Sciatic nerve (tissue), 2 donors: Measurements from ENCODE around the gene MRPL34. TPM values are rescaled to one million over a fixed set of nuclear protein-coding genes. Genes with fewer than 3 reads are reported as not detected.
"Not testable (repeated sequence)": the region's sequence is repeated elsewhere in the genome, so short reads cannot be mapped to it uniquely, and the experiment has no call there.

Source experiments
- ATAC-seq: fragments of 200-7000 bp; cut with Tn5 transposase; one replicate; pipeline ENCODE4 v1.9.1; 2020; ENCODE audit warnings: mild to moderate bottlenecking, moderate library complexity
- DNase-seq: peaks from one replicate; pipeline ENCODE4 v3.0.0-alpha.2; 2020; ENCODE audit warnings: low spot score
- intact Hi-C: fragments of 100-400 bp; cut with DNase I; formaldehyde crosslinking; loops from one replicate; pipeline ENCODE4 v1.14.2; 2022
- total RNA-seq: library from RNA; stranded (reverse); fragmentation: NEBNext Ultra II Directional; extraction: Animal tissue kit (Norgen Biotek cat#: 25700); gene quantifications from one replicate; pipeline ENCODE4 v1.2.1, GENCODE V29; 2021
- donor health status: DM: no; HTN: no; CAD: no.
- donor health status: DM: no; HTN: no; CAD: no.

Gene MRPL34
- total RNA-seq: 55.0 TPM

DNA sequence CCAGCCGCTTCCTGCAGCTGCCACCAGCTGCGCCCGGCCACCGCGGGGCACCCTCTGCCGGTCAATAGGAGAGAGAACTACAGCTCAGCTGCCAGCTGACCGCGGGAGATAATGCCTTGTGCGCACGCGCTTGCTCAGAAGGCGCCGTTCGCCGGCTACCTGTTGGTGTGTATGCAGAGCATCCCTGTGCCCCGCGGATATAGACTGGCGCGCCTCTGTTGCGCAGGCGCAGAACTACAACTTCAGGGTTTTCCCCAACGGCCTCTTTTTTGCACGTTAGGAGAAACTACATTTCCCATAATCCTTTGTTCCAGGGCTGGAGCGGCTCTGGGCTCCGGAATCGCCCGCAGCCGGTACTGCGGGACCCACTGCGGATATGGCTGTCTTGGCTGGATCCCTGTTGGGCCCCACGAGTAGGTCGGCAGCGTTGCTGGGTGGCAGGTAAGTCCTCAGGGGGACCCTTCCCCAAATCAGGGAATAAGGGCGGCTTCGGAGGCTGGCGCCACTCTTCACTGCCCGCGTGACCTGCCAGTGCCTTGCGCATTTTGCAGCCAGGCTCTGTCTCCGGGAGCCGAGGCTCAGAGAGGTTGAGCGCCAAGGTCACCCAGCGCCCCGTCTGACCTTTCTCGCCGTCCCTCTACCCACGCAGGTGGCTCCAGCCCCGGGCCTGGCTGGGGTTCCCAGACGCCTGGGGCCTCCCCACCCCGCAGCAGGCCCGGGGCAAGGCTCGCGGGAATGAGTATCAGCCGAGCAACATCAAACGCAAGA, at the start of gene MRPL34:
Gene MRPL34 (plus strand): TSS at position 356 of the 768 bp plus-strand sequence. CDS start 21 bp downstream, at position 377.
- DNase-seq (peak; percentile 95), ATAC-seq (peak; percentile 78)
- intact Hi-C loops: no loop called here

DNA sequence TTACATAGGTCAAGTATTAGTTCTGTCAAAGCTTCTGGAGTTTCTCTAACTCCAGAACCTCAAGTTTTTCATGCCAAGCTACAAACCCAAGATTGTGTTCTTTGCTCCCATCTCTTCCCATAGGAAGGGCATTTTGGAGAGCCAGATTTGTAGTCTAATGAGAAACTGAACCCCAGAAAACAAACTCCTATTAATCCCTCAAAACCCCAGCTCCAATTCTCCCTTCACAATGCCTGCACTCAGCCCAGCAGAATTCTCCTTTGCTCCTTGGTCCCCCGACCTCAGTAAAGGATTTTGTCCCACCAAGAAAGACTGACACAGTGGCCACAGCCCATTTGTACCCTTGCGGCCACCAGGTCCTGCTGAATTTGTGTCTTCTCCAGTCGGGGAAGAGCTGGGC, 49.5 kb upstream of the MRPL34 start:
- DNase-seq (no peak), ATAC-seq (no peak)
- intact Hi-C loops: no loop called here

DNA sequence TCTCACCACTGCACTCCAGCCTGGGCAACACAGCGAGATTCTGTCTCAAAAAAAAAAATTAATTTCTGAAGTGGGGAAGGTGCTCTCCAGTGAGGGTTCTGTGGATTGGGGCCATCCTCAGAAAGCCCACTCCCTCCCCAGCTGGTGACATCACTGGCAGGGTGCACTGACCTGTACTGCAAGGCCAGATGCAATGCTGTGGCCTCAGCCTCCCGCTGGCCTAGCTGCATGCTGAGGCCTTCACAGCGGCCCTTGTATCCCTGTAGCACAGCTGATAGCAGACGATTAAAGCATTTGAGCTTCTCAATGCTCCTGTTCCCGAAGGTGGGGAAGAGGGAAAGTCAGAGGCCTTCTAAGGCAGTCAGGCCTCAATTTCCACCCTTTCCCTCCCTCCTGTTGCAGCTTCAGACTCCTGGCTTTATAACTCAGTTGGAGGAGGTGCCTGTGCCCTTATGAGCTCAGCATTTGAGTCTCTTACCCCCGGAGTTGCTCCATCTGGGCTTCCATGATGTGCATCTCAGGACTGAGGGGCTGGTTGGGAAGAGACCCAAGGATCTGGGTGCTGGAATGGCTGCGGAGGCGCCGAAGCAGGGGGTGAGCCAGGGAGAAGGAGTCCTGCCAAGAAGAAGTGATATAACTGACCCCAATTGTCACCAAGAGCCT, 46.4 kb upstream of the MRPL34 start:
- intact Hi-C loops: no loop called here
- no peak for ATAC-seq
- DNase-seq: no peak

DNA sequence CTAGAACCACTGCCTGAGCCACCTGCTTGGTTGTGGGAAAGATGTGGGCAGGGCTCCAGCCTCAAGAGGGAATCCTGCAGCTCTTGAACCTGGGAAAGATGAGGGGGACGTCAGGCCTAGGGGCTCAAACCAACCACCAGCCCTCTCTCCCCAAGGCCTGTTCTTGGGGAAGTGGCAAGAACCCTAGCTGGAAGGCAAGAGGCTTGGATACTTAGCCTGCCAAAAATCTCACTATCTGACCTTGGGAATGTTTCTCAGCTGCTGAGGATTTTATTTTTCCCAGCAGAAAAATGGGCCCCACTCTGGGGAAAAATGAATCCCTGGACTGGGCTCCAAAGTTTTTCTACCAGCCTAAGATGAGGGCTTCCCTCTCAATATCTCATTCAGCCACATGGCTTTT, 45.7 kb upstream of the MRPL34 start:
- intact Hi-C loops: no loop called here
- DNase-seq (no peak), ATAC-seq (no peak)

DNA sequence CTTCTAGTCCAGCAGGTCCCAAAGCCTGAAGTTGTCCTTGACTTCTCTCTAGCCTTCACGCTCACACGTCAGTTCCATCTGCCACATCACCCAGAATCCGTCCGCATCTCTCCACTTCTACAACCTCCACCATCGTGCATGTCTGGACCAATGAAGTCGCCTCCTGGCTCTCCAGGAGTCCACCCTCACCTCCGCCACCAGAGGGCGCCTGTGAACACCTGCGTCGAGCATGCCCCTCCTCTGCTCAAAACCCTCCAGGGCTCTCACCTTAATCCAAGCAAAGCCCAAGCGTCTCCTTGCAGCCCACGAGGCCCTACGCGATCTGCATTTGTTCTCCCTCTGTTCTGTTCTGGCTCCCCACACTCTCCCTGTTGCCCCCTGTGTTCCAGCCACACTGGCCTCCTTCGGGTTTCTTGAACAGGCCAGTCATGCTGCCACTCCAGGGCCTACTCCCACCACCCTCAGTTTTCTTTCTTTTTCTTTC, 44.8 kb upstream of the MRPL34 start:
- ATAC-seq (peak; percentile 82), DNase-seq (peak; percentile 88)
- intact Hi-C loops: no loop called here

DNA sequence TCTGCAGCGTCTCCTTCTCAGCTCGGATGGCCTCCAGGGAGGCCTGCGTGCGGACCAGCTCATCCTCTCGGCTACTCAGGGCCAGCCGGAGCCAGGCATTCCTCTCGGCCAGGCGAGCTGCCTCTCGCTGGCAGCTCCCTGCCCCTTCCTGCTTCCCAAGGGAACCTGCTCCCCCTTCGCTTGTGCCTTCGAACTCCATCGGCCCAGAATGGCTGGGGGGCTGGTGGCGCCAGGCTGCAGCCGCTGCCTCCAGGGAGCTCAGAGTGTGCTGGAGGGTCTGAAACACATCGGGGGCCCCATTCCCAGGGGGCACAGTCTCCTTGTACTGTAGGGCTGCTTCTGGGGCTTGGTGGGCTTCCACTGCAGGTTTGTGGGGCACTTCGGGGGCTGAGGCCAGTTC, 43.1 kb upstream of the MRPL34 start:
- DNase-seq (no peak), ATAC-seq (no peak)
- intact Hi-C loops: no loop called here

DNA sequence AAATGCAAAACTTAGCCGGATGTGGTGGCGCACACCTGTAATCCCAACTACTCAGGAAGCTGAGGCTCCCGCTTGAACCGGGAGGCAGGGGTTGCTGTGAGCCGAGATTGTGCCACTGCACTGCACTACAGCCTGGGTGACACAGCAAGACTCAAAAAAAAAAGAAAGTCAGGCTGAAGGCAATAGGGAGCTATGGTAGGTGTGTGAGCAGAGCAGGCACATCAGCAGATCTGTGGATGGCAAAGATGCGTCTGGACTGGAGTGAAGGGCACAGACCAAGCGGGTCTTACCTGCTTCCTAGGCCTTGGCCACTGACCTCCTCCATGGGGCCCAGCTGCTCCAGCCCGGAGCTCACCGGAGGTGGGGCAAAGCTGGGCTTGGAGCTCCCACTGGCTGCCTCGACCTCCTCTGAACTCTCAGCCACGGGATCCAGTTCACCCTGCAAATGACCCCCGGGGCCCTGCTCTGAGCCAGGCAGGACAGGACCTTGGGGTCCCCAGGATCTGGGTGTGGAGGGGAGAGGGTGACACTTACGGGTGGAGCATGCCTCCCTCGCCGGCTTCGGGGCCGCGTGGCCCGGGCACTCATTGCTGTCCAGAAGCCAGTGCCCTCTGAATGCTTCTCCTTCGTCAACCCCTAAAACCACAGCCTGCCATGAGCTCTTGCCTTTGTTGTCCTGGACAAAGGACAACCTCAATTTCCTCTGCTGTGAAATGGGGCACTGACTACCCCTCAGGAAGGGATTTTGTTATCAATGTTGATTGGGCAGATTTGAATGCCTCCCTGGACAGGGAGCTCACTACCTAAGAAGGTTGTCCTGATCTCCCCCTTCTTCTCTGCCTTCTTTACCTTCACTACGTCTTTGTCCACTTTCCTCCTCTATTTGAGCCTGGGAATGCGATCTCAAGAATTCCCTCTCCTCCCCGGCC, 41.7 kb upstream of the MRPL34 start:
- intact Hi-C loops: no loop called here
- no peak for ATAC-seq
- no peak for DNase-seq

DNA sequence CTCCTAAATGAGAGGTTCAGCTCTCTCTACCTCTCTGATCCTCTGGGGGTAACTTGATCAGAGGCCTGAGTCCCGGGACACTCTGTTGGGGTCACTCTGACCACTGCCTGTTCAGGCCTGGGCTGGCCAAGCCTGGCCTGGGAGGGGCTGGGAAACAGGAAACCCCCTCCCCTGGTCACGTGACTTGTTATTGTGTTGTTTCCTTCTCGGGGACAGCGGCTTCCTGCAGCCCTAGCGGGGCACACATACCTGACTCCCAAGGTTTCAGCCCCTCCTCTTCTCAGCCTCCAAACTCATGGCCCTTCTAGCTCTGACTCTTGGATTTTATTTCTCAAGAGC, 41.1 kb upstream of the MRPL34 start, which contains the start of gene USHBP1:
Gene USHBP1 (minus strand): TSS at position 105 of the 339 bp plus-strand sequence. CDS start 446 bp downstream, outside the sequence.
- DNase-seq: no peak
- no peak for ATAC-seq
- intact Hi-C loops: no loop called here

DNA sequence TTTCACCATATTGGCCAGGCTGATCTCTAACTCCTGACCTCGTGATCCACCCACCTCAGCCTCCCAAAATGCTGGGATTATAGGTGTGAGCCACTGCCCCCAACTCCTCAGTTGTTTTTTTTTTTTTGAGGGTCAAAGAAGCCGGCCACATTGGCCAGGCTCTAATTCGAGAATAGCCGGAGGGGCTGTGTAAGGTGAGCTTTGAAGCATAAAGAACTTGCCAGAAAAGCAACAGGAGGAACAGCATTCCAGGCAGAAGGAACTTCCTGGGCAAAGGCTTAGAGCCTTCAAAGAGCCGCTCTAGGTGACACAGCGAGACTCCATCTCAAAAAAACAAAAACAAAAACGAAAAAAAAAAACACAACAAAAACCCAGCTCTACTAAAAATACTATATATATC, 39.6 kb upstream of the MRPL34 start:
- DNase-seq (no peak), ATAC-seq (no peak)
- intact Hi-C loops: no loop called here

DNA sequence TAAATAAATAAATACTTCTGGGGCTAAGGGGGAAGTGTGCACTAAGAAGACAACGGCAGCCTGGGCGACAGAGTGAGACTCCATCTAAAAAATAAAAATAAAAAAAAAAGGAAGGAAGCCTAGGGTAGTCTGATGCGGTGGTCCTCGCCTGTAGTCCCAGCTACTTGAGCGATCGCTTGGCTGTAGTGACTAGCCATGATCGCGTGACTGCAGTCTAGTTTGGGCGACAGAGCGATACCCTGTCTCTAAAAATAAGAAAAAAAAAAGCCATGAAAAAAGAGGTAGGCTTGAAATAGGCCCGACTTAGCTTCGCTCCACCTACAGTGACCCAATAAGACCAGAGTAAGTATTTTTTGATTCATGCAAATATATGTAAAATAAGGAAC, 39.1 kb upstream of the MRPL34 start:
- intact Hi-C loops: no loop called here
- peak; percentile 3 for ATAC-seq

DNA sequence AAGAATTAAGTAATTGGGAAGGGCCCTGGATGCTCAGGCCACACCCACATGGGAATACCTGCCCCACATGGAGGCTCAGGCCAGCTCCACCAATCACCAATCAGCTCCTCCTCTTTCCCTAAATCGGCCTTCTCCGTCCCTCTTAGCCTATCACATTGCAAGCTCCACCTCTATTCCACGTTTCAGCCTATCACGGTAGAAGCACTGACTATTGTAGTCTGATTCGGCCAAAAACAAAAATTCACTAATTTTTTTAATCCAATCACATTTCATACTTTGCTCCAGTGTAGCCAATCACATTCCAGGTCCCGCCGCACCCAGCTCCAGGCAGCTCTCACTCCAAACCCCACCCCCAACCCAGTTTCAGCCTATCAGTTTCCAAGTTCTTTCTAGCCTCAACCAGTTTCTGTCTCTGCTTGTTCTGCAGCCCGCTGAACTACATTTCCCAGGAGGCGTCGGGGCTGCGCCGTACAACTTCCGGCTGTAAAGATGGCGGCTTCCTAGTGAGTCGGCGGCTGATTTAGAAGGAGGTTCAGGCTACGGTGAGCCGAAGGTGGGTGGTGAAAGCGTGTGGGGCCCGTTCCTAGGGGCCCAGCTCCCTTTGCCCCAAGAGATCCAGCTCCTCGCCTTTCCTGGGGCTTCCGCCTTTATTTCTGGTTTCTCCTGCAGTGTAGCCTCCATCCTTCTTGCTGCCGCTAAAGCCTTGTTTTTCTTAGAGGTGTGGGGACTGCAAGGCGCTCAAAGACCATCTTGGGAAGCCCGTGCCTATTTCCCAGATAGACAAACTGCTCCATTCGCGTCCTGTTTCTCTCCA, 38.5 kb upstream of the MRPL34 start, which contains the start of gene BABAM1:
Gene BABAM1 (plus strand): TSS at position 469 of the 814 bp plus-strand sequence. CDS start 1,364 bp downstream, outside the sequence.
- DNase-seq (peak; percentile 95), ATAC-seq (peak; percentile 99)
- intact Hi-C loops: no loop called here

More for the DNA sequence above, 39.1 kb upstream of the MRPL34 start:
- no peak for DNase-seq

DNA sequence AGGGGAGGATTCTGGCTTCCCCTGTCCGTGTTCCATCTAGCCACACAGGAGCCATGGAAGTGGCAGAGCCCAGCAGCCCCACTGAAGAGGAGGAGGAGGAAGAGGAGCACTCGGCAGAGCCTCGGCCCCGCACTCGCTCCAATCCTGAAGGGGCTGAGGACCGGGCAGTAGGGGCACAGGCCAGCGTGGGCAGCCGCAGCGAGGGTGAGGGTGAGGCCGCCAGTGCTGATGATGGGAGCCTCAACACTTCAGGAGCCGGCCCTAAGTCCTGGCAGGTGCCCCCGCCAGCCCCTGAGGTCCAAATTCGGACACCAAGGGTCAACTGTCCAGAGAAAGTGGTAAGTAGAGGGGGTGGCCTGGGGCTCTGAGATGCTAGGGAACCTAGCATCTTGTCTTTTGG, 36.9 kb upstream of the MRPL34 start:
- ATAC-seq (no peak), DNase-seq (no peak)
- intact Hi-C loops: no loop called here

DNA sequence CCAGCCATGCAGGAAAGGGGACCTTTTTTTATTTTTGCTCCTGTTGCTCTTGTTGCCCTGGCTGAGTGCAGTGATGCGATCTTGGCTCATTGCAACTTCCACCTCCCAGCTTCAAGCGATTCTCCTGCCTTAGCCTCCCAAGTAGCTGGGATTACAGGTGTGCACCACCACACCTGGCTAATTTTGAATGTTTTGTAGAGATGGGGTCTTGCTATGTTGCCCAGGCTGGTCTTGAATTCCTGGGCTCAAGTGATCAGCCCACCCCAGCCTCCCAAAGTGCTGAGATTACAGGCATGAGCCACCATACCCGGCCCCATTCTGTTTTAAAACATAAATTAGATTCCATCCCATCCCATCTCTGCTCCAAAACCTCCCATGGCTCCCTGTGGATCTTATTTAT, 30.8 kb upstream of the MRPL34 start:
- not testable (repeated sequence) for ATAC-seq, DNase-seq
- intact Hi-C loops: loop anchor here (10.0 kb wide), 1 partner anchor 70 kb away; no protein-coding TSS in a partner anchor

DNA sequence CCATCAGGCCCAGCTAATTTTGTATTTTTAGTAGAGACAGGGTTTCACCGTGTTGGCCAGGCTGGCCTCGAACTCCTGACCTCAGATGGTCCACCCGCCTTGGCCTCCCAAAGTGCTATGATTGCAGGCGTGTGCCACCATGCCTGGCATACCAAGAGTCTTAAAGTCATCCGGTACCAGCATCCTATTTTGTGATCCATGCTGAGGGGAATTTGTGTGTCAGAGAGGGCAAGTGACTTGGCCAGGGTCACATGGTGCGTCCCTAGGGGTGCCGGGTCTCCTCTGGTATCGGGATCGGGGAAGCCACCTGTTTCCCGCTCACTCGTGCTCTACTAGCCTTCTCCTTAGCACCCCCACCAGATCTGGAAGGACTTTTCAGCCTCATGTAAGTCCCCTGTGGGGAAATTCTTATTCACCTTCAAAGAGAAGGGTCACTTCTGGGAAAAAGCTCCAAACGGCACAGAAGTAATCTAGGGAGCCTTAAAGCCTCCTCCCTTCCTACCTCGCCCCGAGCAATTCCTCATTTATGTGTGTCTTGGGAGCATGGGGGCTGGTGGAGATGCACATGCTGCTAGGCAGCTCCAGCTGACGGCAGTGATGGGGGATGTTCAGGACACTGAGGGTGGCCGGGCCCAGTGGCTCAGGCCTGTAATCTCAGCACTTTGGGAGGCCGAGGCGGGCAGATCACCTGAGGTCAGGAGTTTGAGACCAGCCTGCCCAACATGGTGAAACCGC, 30.1 kb upstream of the MRPL34 start:
- no peak for ATAC-seq
- no peak for DNase-seq
- intact Hi-C loops: loop anchor here (10.0 kb wide), 1 partner anchor 71 kb away; no protein-coding TSS in a partner anchor

DNA sequence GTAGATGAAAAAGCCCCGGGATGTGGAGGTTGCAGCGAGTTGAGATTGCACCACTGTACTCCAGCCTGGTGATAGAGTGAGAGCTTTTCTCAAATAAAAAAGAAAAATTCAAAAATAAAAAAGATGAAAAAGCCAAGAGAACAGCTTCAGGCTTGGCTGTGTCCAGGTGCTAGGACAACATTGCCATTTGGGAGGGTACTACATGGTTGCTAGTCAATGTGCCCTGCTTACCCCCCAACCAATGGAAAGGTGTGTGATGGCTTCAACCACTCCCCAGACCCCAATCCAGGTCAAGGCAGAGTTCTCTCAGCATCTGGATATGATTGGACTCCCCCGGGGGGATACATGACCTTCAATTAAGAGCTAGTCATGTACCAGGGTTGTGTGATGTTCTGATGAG, 26.2 kb upstream of the MRPL34 start:
- intact Hi-C loops: loop anchor here (10.0 kb wide), 1 partner anchor 75 kb away; no protein-coding TSS in a partner anchor
- DNase-seq: no peak
- no peak for ATAC-seq

DNA sequence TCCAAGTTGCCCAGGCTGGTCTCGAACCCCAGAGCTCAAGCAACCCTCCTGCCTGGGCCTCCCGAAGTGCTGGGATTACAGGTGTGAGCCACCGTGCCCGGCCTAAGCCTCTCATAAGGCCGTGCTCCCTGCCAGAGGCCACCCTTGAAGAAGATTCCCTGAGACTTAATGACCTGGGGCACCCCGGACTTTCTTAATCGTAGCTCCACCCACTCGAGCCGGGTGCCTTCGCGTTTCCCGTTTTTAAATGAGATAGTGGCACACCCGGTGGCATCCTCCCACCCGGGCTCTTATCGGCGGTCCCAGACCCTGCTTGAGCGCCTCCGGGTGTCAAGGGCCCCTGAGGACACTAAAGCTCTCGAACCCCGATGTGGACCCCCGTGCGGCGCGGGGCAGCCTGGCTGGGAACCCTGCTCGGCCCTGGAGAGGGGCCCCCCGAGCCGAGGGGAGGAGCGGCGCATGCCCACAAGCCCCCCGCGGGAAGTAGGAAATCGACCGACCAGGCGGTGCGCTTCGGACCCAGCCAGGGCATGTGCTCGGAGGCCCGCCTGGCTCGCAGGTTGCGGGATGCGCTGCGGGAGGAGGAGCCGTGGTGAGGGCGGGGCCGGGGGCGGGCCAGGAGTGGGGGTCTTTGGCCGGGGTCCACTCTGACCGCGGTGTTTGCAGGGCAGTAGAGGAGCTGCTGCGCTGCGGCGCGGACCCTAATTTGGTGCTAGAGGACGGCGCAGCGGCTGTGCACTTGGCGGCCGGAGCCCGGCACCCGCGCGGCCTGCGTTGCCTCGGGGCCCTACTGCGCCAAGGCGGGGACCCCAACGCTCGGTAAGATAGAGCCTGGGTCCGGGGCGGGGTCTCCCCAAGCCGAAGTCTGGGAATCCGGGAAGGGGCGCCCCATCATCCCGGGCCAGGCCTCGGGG, 24.0 kb upstream of the MRPL34 start, which contains the start of gene ANKLE1:
Gene ANKLE1 (plus strand): TSS at position 511 of the 914 bp plus-strand sequence. CDS start 20 bp downstream, at position 531.
- intact Hi-C loops: loop anchor here (5.0 kb wide), 1 partner anchor 214 kb away; no protein-coding TSS in a partner anchor
- ATAC-seq (peak; percentile 13), DNase-seq (no peak)
